Measurements from ENCODE around the gene TST. TPM values are rescaled to one million over a fixed set of nuclear protein-coding genes. Genes with fewer than 3 reads are reported as not detected.

Gene TST
- total RNA-seq, 1 experiment from 2014 or later, result 16.2 TPM

- ChIA-PET POLR2A (interaction anchor here (0.6 to 3.2 kb wide), 3 partner anchors 12 to 151 kb away, joined by 3 to 18 read pairs (median 8); partner anchors contain the start of genes MPST and TST), CTCF (interaction anchor here (0.5 to 3.3 kb wide), 39 partner anchors 9 to 497 kb away, joined by 3 to 24 read pairs (median 4); partner anchors contain the start of gene IFT27)
- H3K9me3 Mint-ChIP-seq (ENCODE audit: unreplicated experiment), result no peaks in the 10 kb centered on the region
- no peak overlapping the region for H3K27ac Mint-ChIP-seq (ENCODE audit: low read depth, unreplicated experiment)
- no peaks in the 10 kb centered on the region for H3K27me3 Mint-ChIP-seq (ENCODE audit: insufficient read depth, unreplicated experiment)
- H3K36me3 Mint-ChIP-seq (ENCODE audit: insufficient read depth, unreplicated experiment), result no peaks in the 10 kb centered on the region
- no TSS peak for BruUV-seq (replicated peaks)
- intact Hi-C loops (cut with micrococcal nuclease), result loop anchor here (1.0 to 5.0 kb wide), 6 partner anchors 58 to 502 kb away; no protein-coding TSS in a partner anchor
- H3K4me3 Mint-ChIP-seq (ENCODE audit: unreplicated experiment), result no peak overlapping the region
- DNase-seq (ENCODE audit: unreplicated experiment), result peak; percentile 79
- H3K4me1 Mint-ChIP-seq (ENCODE audit: insufficient read depth, unreplicated experiment), result peaks cover 7% of the 10 kb centered on the region
- peak; percentile 75 for TF ChIP-seq CTCF (IDR thresholded peaks at IDR 0.05; ENCODE audit: unreplicated experiment)
Measured at GRCh38 chr22:37043828-37044538, 24.7 kb upstream of the TST start.

GRCh38 chr22:37043209-37043827 is 24.1 kb upstream of the TST start:
- ChIA-PET CTCF (interaction anchor here (0.5 to 3.3 kb wide), 30 partner anchors 8 to 425 kb away, joined by 3 to 24 read pairs (median 4); partner anchors contain the start of gene IFT27), POLR2A (interaction anchor here (0.6 to 3.2 kb wide), 3 partner anchors 11 to 152 kb away, joined by 3 to 18 read pairs (median 8); partner anchors contain the start of genes MPST and TST)
- TF ChIP-seq CTCF (IDR thresholded peaks at IDR 0.05; ENCODE audit: unreplicated experiment), result no peak
- Mint-ChIP-seq H3K4me1 (ENCODE audit: insufficient read depth, unreplicated experiment) (peaks cover 7% of the 10 kb centered on the region), H3K9me3 (ENCODE audit: unreplicated experiment) (no peaks in the 10 kb centered on the region), H3K4me3 (ENCODE audit: unreplicated experiment) (no peak overlapping the region), H3K36me3 (ENCODE audit: insufficient read depth, unreplicated experiment) (no peaks in the 10 kb centered on the region), H3K27ac (ENCODE audit: low read depth, unreplicated experiment) (no peak overlapping the region), H3K27me3 (ENCODE audit: insufficient read depth, unreplicated experiment) (no peaks in the 10 kb centered on the region)
- BruUV-seq (replicated peaks), result no TSS peak
- intact Hi-C loops (cut with micrococcal nuclease), result loop anchor here (5.0 kb wide), 1 partner anchor 501 kb away; no protein-coding TSS in a partner anchor
- no peak for DNase-seq (ENCODE audit: unreplicated experiment)

GRCh38 chr22:37039466-37039865 is 20.2 kb upstream of the TST start:
- Mint-ChIP-seq H3K4me3 (ENCODE audit: unreplicated experiment) (no peak overlapping the region), H3K4me1 (ENCODE audit: insufficient read depth, unreplicated experiment) (peaks cover 7% of the 10 kb centered on the region), H3K9me3 (ENCODE audit: unreplicated experiment) (no peaks in the 10 kb centered on the region), H3K27me3 (ENCODE audit: insufficient read depth, unreplicated experiment) (no peaks in the 10 kb centered on the region), H3K36me3 (ENCODE audit: insufficient read depth, unreplicated experiment) (no peaks in the 10 kb centered on the region), H3K27ac (ENCODE audit: low read depth, unreplicated experiment) (no peak overlapping the region)
- intact Hi-C loops (cut with micrococcal nuclease), result no loop called here
- no TSS peak for BruUV-seq (replicated peaks)
- POLR2A ChIA-PET, result interaction anchor here (0.6 kb wide), 1 partner anchor 60 kb away, joined by 3 read pairs; no protein-coding TSS in a partner anchor
- CTCF ChIA-PET, result interaction anchor here (0.7 to 1.0 kb wide), 2 partner anchors 183 to 488 kb away, joined by 3 read pairs; no protein-coding TSS in a partner anchor
- DNase-seq (ENCODE audit: unreplicated experiment), result no peak
- TF ChIP-seq CTCF (IDR thresholded peaks at IDR 0.05; ENCODE audit: unreplicated experiment), result no peak

- H3K27ac Mint-ChIP-seq (ENCODE audit: low read depth, unreplicated experiment), result no peak overlapping the region
- intact Hi-C loops (cut with micrococcal nuclease), result no loop called here
- POLR2A ChIA-PET, result interaction anchor here (0.6 kb wide), 1 partner anchor 43 kb away, joined by 3 read pairs; no protein-coding TSS in a partner anchor
- H3K4me3 Mint-ChIP-seq (ENCODE audit: unreplicated experiment), result no peak overlapping the region
- no peaks in the 10 kb centered on the region for H3K36me3 Mint-ChIP-seq (ENCODE audit: insufficient read depth, unreplicated experiment)
- no peak for DNase-seq (ENCODE audit: unreplicated experiment)
- CTCF ChIA-PET, result interaction anchor here (0.8 to 2.4 kb wide), 2 partner anchors 17 to 180 kb away, joined by 6 to 9 read pairs; no protein-coding TSS in a partner anchor
- no peak for TF ChIP-seq CTCF (IDR thresholded peaks at IDR 0.05; ENCODE audit: unreplicated experiment)
- BruUV-seq (replicated peaks), result no TSS peak
- peaks cover 19% of the 10 kb centered on the region for H3K4me1 Mint-ChIP-seq (ENCODE audit: insufficient read depth, unreplicated experiment)
- no peaks in the 10 kb centered on the region for H3K27me3 Mint-ChIP-seq (ENCODE audit: insufficient read depth, unreplicated experiment)
- H3K9me3 Mint-ChIP-seq (ENCODE audit: unreplicated experiment), result no peaks in the 10 kb centered on the region
Measured at GRCh38 chr22:37037669-37038068, 18.4 kb upstream of the TST start.

Data from MCF 10A (cell line).